Neural cell (in vitro differentiated cells): ENCODE measurements around the gene ACAD10. TPM values are rescaled to one million over a fixed set of nuclear protein-coding genes. Genes with fewer than 3 reads are reported as not detected.

Source experiments
- H2AFZ ChIP-seq: fragments of 200-600, 300-800 bp; sonication (generic), shearing (Covaris generic); 2 replicates; pipeline ENCODE4 v1.6.0; 2014; ENCODE audit warnings: low read depth, mild to moderate bottlenecking, antibody characterized with exemption, low read length, moderate library complexity
- H3F3A ChIP-seq: fragments of 200-600 bp; shearing (Covaris generic); 2 replicates; pipeline ENCODE4 v1.6.1; 2016; ENCODE audit warnings: mild to moderate bottlenecking, moderate library complexity, mixed read lengths, antibody characterized with exemption, low read length; ENCODE audit not compliant: insufficient read depth, poor library complexity, severe bottlenecking
- H3K27ac ChIP-seq: fragments of 200-600, 300-800 bp; sonication (generic), shearing (Covaris generic); 2 replicates; pipeline ENCODE4 v1.5.1; 2014; ENCODE audit warnings: mild to moderate bottlenecking, low read length, moderate library complexity
- H3K27me3 ChIP-seq: fragments of 300-800, 200-600 bp; sonication (generic), shearing (Covaris generic); 2 replicates; pipeline ENCODE4 v1.6.0; 2014; ENCODE audit warnings: mild to moderate bottlenecking, low read depth, low read length, moderate library complexity; ENCODE audit not compliant: insufficient read depth
- H3K36me3 ChIP-seq: fragments of 300-800, 200-600 bp; sonication (generic), shearing (Covaris generic); 2 replicates; pipeline ENCODE4 v1.5.1; 2014; ENCODE audit warnings: mild to moderate bottlenecking, antibody characterized with exemption, low read length, moderate library complexity; ENCODE audit not compliant: insufficient read depth
- H3K4me2 ChIP-seq: fragments of 300-800, 200-600 bp; sonication (generic), shearing (Covaris generic); 2 replicates; pipeline ENCODE4 v1.6.0; 2014; ENCODE audit warnings: mild to moderate bottlenecking, low read length
- H3K4me3 ChIP-seq: fragments of 300-800, 200-600 bp; sonication (generic), shearing (Covaris generic); 2 replicates; pipeline ENCODE4 v1.5.1; 2014; ENCODE audit warnings: mild to moderate bottlenecking, low read length, moderate library complexity
- H3K79me2 ChIP-seq: fragments of 200-600 bp; shearing (Covaris generic); replicated peaks from 2 replicates; pipeline ENCODE4 v1.6.0; 2014; ENCODE audit warnings: mild to moderate bottlenecking, low read length, moderate library complexity; ENCODE audit not compliant: insufficient read depth
- H3K9ac ChIP-seq: fragments of 300-800, 200-600 bp; sonication (generic), shearing (Covaris generic); 2 replicates; pipeline ENCODE4 v1.6.1; 2016; ENCODE audit warnings: mild to moderate bottlenecking, low read length, mixed read lengths
- H3K9me2 ChIP-seq: fragments of 200-600 bp; shearing (Covaris generic); 2 replicates; pipeline ENCODE4 v1.6.1; 2016; ENCODE audit warnings: mild to moderate bottlenecking, low read length, mixed read lengths; ENCODE audit not compliant: insufficient read depth
- H3K9me3 ChIP-seq: fragments of 200-600, 300-800 bp; sonication (generic), shearing (Covaris generic); 2 replicates; pipeline ENCODE4 v1.6.1; 2016; ENCODE audit warnings: mild to moderate bottlenecking, mixed run types, low read length, moderate library complexity, mixed read lengths
- H4K20me1 ChIP-seq: fragments of 200-600 bp; shearing (Covaris generic); 2 replicates; pipeline ENCODE4 v1.6.1; 2016; ENCODE audit warnings: mild to moderate bottlenecking, mixed run types; ENCODE audit not compliant: insufficient read depth
- EP300 ChIP-seq: fragments of 450-650 bp; conservative IDR thresholded peaks from 2 replicates; pipeline ENCODE4 v1.6.1; 2014; ENCODE audit warnings: antibody characterized with exemption, mild to moderate bottlenecking, moderate library complexity; ENCODE audit not compliant: poor library complexity, severe bottlenecking
- EZH2 ChIP-seq: fragments of 200-600, 300-800 bp; shearing (Covaris generic), sonication (generic); IDR thresholded peaks from 2 replicates; pipeline ENCODE4 v1.6.1; 2014; ENCODE audit warnings: antibody characterized with exemption, low read length, borderline replicate concordance, mild to moderate bottlenecking; ENCODE audit not compliant: insufficient read depth, poor library complexity, severe bottlenecking
- MXI1 ChIP-seq: fragments of 450-650 bp; conservative IDR thresholded peaks from 2 replicates; pipeline ENCODE4 v1.6.1; 2014; ENCODE audit warnings: antibody characterized with exemption, mild to moderate bottlenecking; ENCODE audit not compliant: poor library complexity, severe bottlenecking
- POLR2AphosphoS5 ChIP-seq: IDR thresholded peaks from 2 replicates; pipeline ENCODE4 v1.6.1; 2012
- RAD21 ChIP-seq: fragments of 450-650 bp; conservative IDR thresholded peaks from 2 replicates; pipeline ENCODE4 v1.6.1; 2014; ENCODE audit warnings: antibody characterized with exemption, mild to moderate bottlenecking, moderate library complexity
- SMC3 ChIP-seq: fragments of 450-650 bp; conservative IDR thresholded peaks from 2 replicates; pipeline ENCODE4 v1.6.1; 2014; ENCODE audit warnings: antibody characterized with exemption, mild to moderate bottlenecking, moderate library complexity; ENCODE audit not compliant: poor library complexity
- TAF1 ChIP-seq: IDR thresholded peaks from 2 replicates; pipeline ENCODE4 v1.6.1; 2012; ENCODE audit warnings: low read depth
- polyA plus RNA-seq: library from polyadenylated mRNA; depleted of rRNA; stranded (reverse); fragments of >200 nt; gene quantifications from 2 replicates; pipeline ENCODE4 v1.2.3, GENCODE V29; 2014
- TF ChIP-seq, protein P1 (sequence below): IDR thresholded peaks from 2 replicates; pipeline ENCODE4 v1.6.1; 2012; ENCODE audit warnings: borderline replicate concordance
- TF ChIP-seq, protein P2 (sequence below): fragments of 450-650 bp; IDR thresholded peaks from 2 replicates; pipeline ENCODE4 v1.5.1; 2014; ENCODE audit warnings: antibody characterized with exemption, mild to moderate bottlenecking, moderate library complexity; ENCODE audit not compliant: poor library complexity, severe bottlenecking

ACAD10 gene
- polyA plus RNA-seq, 1 donor from 2014 or later: 25.7 TPM

DNA sequence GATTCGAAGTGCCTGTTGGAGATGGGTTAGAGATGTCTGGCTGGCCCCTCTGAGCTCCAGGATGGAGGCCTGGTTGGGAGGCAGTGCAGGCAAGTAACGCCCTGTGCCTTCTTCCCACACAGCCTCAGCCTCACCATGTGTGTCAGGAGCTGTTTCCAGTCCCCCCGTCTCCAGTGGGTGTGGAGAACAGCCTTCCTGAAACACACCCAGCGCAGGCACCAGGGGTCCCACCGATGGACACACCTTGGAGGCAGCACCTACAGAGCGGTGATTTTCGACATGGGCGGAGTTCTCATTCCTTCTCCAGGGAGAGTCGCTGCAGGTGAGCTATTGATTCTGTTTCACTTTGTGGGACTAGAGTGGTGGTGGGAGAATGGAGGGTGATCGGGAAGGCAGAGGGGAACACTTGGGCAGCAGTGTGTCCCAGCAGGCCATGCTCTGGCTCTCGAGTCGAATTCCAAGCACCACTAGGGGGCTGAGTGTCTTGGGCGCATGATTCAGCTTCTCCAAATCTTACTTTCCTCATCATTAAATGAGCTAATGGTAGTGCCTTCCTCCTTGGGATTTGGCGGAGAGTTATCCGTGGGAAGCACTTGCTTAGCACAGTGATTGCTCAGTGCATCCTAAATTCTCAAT is 6.8 kb downstream of the ACAD10 start:
- Histone ChIP-seq H3K9me2 (no peaks in the 10 kb centered on the region), H3K27me3 (no peaks in the 10 kb centered on the region), H2AFZ (no peak overlapping the region), H3K79me2 (no peaks in the 10 kb centered on the region), H3K4me3 (no peak overlapping the region), H3K9ac (no peak overlapping the region), H3K4me2 (no peak overlapping the region), H3K27ac (no peak overlapping the region), H3K36me3 (no peaks in the 10 kb centered on the region), H4K20me1 (no peaks in the 10 kb centered on the region), H3F3A (no peaks in the 10 kb centered on the region), H3K9me3 (no peaks in the 10 kb centered on the region)
- TF ChIP-seq EZH2: no peak

DNA sequence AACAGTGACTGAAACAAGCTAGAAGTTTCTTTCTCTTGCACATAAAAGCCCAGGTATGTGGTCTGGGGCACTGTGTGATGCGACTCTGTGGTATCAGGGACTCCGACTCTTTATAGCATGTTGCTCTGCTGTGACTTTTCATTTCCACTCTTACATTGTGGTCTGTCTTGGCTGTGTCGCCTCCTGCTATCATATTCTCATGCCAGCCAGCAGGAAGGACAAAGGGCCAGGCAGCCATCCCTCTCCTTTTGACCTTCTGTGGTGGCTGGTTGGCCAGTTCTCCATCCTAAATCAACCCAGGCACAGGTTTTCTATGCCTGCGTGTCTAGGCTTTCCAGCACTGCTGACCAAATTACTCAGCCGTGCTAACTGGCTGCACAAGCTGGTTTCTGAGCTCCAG is 8.0 kb downstream of the ACAD10 start:
- no peak for TF ChIP-seq EP300
- no peak for TF ChIP-seq RAD21
- TF ChIP-seq, protein P1, sequence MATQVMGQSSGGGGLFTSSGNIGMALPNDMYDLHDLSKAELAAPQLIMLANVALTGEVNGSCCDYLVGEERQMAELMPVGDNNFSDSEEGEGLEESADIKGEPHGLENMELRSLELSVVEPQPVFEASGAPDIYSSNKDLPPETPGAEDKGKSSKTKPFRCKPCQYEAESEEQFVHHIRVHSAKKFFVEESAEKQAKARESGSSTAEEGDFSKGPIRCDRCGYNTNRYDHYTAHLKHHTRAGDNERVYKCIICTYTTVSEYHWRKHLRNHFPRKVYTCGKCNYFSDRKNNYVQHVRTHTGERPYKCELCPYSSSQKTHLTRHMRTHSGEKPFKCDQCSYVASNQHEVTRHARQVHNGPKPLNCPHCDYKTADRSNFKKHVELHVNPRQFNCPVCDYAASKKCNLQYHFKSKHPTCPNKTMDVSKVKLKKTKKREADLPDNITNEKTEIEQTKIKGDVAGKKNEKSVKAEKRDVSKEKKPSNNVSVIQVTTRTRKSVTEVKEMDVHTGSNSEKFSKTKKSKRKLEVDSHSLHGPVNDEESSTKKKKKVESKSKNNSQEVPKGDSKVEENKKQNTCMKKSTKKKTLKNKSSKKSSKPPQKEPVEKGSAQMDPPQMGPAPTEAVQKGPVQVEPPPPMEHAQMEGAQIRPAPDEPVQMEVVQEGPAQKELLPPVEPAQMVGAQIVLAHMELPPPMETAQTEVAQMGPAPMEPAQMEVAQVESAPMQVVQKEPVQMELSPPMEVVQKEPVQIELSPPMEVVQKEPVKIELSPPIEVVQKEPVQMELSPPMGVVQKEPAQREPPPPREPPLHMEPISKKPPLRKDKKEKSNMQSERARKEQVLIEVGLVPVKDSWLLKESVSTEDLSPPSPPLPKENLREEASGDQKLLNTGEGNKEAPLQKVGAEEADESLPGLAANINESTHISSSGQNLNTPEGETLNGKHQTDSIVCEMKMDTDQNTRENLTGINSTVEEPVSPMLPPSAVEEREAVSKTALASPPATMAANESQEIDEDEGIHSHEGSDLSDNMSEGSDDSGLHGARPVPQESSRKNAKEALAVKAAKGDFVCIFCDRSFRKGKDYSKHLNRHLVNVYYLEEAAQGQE: no peak
- TF ChIP-seq SMC3: no peak
- no peak for TF ChIP-seq EZH2
- TF ChIP-seq, protein P2, sequence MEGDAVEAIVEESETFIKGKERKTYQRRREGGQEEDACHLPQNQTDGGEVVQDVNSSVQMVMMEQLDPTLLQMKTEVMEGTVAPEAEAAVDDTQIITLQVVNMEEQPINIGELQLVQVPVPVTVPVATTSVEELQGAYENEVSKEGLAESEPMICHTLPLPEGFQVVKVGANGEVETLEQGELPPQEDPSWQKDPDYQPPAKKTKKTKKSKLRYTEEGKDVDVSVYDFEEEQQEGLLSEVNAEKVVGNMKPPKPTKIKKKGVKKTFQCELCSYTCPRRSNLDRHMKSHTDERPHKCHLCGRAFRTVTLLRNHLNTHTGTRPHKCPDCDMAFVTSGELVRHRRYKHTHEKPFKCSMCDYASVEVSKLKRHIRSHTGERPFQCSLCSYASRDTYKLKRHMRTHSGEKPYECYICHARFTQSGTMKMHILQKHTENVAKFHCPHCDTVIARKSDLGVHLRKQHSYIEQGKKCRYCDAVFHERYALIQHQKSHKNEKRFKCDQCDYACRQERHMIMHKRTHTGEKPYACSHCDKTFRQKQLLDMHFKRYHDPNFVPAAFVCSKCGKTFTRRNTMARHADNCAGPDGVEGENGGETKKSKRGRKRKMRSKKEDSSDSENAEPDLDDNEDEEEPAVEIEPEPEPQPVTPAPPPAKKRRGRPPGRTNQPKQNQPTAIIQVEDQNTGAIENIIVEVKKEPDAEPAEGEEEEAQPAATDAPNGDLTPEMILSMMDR: no peak
- Histone ChIP-seq H3K4me2 (no peak overlapping the region), H4K20me1 (no peaks in the 10 kb centered on the region), H3K27me3 (no peaks in the 10 kb centered on the region), H3K79me2 (no peaks in the 10 kb centered on the region), H2AFZ (no peak overlapping the region), H3K9ac (no peak overlapping the region), H3K9me3 (no peaks in the 10 kb centered on the region), H3F3A (no peaks in the 10 kb centered on the region), H3K4me3 (no peak overlapping the region), H3K36me3 (no peaks in the 10 kb centered on the region), H3K9me2 (no peaks in the 10 kb centered on the region), H3K27ac (no peak overlapping the region)

DNA sequence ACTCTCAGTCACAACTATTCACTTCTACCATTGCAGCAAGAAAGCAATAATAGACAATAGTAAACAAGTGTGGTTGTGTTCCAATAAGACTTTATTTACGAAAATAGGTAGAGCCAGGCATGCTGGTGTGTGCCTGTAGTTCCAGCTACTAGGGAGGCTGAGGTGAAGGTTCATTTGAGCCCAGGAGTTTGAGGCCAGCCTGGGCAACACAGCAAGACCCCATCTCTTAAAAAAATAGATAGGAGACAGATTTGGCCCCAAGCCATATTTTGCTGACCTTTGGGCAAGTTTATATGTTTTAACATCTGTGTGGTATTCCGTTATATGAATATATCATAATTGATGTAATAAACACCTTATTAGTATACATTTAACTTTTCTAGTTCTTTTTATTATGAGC is 14.1 kb downstream of the ACAD10 start:
- Histone ChIP-seq H3K79me2 (no peaks in the 10 kb centered on the region), H2AFZ (no peak overlapping the region), H4K20me1 (no peaks in the 10 kb centered on the region), H3K9me3 (no peaks in the 10 kb centered on the region), H3K4me2 (no peak overlapping the region), H3K4me3 (no peak overlapping the region), H3K27ac (no peak overlapping the region), H3K36me3 (no peaks in the 10 kb centered on the region), H3K9ac (no peak overlapping the region), H3F3A (no peaks in the 10 kb centered on the region), H3K9me2 (no peaks in the 10 kb centered on the region), H3K27me3 (no peaks in the 10 kb centered on the region)
- TF ChIP-seq MXI1 (no peak), EZH2 (no peak), RAD21 (no peak), POLR2AphosphoS5 (no peak), SMC3 (no peak), EP300 (no peak), TAF1 (no peak)
- TF ChIP-seq, protein P1: no peak
- TF ChIP-seq, protein P2: no peak
